ENCODE measurements around the gene MFAP2.
"Not testable (repeated sequence)": the region's sequence is repeated elsewhere in the genome, so short reads cannot be mapped to it uniquely, and the experiment has no call there.

Gene MFAP2

GRCh38 chr1:16978567-16979474 lies 1.6 kb downstream of the MFAP2 start:
- no peak for DNase-seq

DNA sequence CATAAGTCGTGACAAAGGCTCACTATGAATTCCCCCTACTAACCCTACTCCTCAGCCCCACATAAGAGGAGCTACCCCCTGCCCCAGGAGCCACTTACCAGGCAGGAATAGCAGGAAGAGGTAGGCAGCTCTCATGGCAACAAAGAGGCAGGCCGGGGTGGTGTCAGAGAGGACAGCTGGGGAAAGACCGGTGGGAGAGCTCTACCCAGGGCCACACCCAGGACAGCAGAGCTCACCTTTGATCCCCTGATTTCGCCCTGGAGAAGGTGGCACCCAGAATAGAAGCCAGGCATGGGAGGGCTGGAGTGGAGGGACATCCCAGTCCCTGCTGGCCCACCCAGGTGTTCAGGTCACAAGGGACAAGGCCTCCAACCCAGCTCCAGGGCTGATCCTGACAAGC lies 2.3 kb downstream of the MFAP2 start:
- no peak for DNase-seq

- DNase-seq, result no peak
Observed at GRCh38 chr1:16977377-16977776, 3.0 kb downstream of the MFAP2 start.

DNA sequence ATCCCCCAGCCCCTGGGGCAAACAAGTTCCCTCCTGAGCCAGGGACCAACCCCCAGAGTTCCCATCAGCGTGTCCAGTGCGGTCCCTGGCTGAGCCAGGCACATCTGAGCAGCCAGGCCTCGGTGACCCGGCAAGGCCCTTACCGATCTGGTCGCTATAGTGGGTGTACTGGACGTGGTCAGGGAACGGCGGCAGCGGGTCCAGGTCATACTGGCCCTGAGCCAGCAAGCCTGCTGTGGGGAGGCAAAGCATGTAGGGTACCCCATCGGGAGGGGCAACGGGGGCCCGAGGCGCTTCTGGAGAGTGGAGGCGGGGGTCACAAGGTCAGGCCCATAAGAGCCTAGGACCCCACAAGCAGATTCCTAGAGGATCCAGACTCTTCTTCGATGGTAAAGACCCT lies 3.5 kb downstream of the MFAP2 start:
- no peak for DNase-seq

- DNase-seq, result no peak
Observed at GRCh38 chr1:16975838-16976237, 4.6 kb downstream of the MFAP2 start.

DNA sequence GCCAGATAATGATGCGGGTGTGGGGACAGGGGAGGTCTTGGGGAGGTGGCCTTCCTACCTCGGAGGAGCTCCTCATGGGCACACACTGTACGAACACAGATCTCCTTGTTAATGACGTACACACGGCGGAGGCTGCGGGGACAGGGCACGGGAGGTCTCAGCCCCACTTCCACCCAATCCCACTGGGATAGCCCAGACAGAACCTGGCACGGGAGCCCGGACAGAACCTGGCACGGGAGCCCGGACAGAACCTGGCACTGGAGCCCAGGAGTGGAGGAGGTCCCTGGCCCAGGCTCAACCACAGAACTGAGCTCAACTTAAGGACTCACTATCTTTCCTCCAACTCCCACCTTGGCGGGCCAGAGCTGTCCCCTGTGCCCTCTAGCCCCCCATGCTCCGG lies 5.2 kb downstream of the MFAP2 start:
- DNase-seq, result no peak

DNA sequence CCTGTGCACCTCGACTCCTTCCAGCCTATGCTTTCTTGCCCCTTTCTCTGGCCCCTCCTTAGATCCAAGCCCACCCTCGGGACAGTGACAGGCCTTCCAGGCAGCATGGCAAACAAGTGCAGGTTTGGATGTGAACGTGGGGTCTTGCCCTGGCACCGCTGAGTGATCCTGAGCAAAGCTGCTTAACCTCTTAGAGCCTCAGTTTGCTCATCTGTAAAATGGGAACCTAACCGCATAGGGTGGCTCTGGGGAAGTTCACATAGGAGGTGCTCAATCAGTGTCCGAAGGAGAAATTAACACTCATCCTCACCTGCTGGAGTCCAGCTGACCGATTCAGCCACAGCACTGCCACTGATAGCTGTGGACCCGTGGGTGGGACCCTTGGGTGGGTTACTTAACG lies 7.2 kb downstream of the MFAP2 start:
- no peak for DNase-seq

GRCh38 chr1:16972189-16972895 lies 8.1 kb downstream of the MFAP2 start:
- no peak for DNase-seq

DNA sequence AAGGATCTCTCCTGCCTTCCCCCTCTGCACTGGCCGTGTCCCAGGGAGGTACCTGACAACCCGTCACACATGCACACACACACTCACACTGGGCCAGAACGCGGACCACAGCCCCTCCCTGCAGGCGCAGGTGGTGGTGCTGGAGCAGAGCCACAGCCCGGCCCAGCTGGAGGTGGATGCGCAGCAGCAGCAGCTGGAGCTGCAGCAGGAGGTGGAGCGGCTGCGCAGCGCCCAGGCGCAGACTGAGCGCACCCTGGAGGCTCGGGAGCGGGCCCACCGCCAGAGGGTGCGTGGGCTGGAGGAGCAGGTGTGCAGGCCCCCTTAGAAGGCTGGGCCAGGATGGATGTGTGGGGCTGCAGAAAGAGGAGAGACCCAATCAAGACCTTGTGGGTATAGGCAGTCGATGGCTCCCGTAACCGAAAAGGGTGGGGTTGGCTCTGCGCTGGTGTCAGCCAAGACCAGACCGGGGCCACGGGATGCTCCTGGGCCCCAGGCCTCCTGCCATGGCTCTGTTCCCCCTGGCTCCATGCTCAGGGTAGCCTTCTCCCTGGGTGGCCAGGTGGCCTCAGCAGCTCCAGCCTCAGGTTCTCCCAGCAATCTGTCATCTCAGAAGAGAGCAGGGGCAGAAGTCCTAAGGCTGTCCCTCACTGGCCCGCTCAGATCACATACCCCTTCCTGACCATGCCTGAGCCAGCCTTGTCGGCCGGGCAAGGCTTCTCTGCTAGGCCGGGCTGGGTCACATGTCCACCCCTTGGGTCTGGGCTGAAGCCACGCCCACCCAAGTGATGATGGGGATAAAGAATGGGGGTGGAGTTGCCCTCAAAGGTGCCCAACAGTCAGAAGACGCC lies 8.9 kb downstream of the MFAP2 start:
- no peak for DNase-seq

- DNase-seq, result no peak
Observed at GRCh38 chr1:16970132-16970910, 10.1 kb downstream of the MFAP2 start.

DNA sequence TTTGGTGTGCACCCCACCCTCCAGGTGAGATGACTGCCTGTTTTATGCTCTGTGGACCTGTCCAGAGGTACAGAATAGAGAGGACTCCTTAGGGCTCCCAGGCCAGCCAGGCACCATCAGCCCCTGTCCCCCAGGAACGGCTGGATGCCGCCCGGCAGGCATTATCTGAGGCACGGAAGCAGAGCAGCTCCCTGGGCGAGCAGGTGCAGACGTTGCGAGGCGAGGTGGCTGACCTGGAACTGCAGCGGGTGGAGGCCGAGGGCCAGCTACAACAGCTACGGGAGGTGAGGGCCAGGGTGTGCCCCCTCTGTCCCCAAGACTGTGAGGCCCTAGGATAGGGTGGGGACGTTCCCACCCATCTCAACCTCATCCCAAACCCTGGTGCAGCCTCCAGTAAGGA lies 10.8 kb downstream of the MFAP2 start:
- DNase-seq, result no peak

GRCh38 chr1:16969057-16969611 lies 11.3 kb downstream of the MFAP2 start:
- no peak for DNase-seq

GRCh38 chr1:16968372-16968771 lies 12.0 kb downstream of the MFAP2 start:
- DNase-seq, result no peak

- DNase-seq, result no peak
Observed at GRCh38 chr1:16967962-16968361, 12.5 kb downstream of the MFAP2 start.

- no peak for DNase-seq
Observed at GRCh38 chr1:16967095-16967575, 13.3 kb downstream of the MFAP2 start.

- no peak for DNase-seq
Observed at GRCh38 chr1:16966282-16966681, 14.1 kb downstream of the MFAP2 start.

DNA sequence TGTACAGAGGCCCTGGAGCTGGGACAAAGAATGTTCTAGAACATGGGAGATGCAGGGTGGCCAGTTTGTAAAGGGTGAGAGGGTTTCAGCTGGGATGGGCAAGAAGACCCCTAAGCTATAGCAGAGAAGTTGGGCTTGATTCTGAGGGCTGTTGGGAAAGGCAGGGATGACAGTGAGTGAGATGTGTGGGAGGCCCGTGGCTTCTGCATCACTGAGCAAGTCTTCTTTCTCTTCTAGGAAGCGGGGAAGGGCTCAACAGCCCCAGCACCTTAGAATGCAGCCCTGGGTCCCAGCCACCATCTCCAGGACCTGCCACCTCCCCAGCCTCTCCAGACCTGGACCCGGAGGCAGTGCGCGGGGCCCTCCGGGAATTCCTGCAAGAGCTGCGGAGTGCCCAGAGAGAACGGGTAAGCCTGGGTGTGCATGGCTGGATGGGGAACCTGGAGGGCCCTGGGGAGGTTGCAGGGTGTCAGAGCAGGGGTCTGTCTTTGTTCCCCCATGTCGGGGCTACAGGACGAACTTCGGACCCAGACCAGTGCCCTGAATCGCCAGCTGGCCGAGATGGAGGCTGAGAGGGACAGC lies 14.8 kb downstream of the MFAP2 start:
- no peak for DNase-seq

DNA sequence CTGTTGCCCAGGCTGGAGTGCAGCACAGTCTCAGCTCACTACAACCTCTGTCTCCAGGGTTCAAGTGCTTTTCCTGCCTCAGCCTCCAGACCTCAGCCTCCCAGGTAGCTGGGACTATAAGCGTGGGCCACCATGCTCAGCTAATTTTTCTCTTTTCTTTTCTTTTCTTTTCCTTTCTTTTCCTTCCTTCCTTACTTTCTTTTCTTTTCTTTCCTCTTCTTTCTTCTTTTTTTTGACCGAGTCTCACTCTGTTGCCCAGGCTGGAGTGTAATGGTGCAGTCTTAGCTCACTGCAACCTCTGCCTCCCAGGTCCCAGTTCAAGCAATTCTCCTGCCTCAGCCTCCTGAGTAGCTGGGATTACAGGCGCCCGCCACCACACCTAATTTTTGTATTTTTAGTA lies 16.3 kb downstream of the MFAP2 start:
- DNase-seq, result not testable (repeated sequence)

- no peak for DNase-seq
Observed at GRCh38 chr1:16961297-16962133, 18.9 kb downstream of the MFAP2 start.

DNA sequence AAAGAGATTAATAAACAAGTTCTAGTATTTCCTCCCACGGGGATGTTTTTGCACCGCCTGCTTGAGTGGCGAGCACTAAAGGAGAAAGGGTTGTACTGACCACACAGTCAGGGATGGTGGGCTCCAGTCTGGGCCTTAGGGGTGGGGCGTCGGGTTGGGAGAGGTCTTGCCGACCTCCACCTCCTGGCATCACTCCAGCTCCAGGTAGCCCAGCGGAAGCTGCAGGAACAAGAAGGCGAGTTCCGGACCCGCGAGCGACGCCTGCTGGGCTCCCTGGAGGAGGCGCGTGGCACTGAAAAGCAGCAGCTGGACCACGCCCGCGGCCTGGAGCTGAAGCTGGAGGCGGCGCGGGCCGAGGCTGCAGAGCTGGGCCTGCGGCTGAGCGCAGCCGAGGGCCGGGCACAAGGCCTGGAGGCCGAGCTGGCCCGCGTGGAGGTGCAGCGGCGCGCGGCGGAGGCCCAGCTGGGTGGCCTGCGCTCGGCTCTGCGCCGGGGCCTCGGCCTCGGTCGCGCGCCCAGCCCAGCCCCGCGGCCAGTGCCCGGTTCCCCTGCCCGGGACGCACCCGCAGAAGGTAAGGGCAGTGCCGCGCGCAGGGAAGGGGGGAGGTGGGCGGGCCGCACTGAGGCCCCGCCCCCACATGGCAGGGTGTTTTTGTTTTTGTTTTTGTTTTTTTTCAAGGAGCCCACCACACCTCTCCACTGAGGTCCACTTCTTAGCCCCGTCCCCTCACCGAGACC lies 19.7 kb downstream of the MFAP2 start:
- DNase-seq, result peak; percentile 60

All from activated T-cell treated with anti-CD3 and anti-CD28 coated beads for 4 hours (primary cell).